Measurements from ENCODE around the gene KLHL1. TPM values are rescaled to one million over a fixed set of nuclear protein-coding genes. Genes with fewer than 3 reads are reported as not detected.

KLHL1 gene
- polyA plus RNA-seq, 3 donors: not detected

- no CpG with 5 or more reads among the region's 3 CpGs for WGBS (ENCODE audit: insufficient coverage)
- no peaks in the 10 kb centered on the region for H3K79me2 ChIP-seq (ENCODE audit: insufficient read depth, low read length)
- intact Hi-C loops (cut with micrococcal nuclease): no loop called here
- H3K9me3 Mint-ChIP-seq: peaks cover 0 to 3% (median 0%) of the 10 kb centered on the region in 7 donors
- H3K4me2 ChIP-seq (replicated peaks; ENCODE audit: extremely low read depth, low read length, poor library complexity, severe bottlenecking): no peak overlapping the region
- H2AFZ ChIP-seq (ENCODE audit: insufficient read depth, low read depth, low read length, poor library complexity, severe bottlenecking): no peak overlapping the region
- no peaks in the 10 kb centered on the region for H4K20me1 ChIP-seq (ENCODE audit: insufficient read depth, low read length)
- H3K27ac Mint-ChIP-seq: no peak overlapping the region
- H3K27me3 Mint-ChIP-seq (ENCODE audit: low read depth in 3 of 3): no peaks in the 10 kb centered on the region
- TF ChIP-seq CTCF (IDR thresholded peaks at IDR 0.05): no peak
- no peak overlapping the region for H3K9ac ChIP-seq (ENCODE audit: insufficient read depth, low read length, poor library complexity, severe bottlenecking)
- no peak overlapping the region for H3K27ac ChIP-seq (ENCODE audit: low read depth in 1 of 2, low read length in 2 of 2)
- H3K27me3 ChIP-seq (ENCODE audit: control insufficient read depth in 2 of 2, insufficient read depth in 2 of 2, low read length in 2 of 2): no peaks in the 10 kb centered on the region
- H3K4me3 Mint-ChIP-seq: no peak overlapping the region
- H3K4me1 Mint-ChIP-seq: no peaks in the 10 kb centered on the region
- no peaks in the 10 kb centered on the region for H3K36me3 ChIP-seq (replicated peaks in 1 of 2; ENCODE audit: control insufficient read depth in 1 of 2, insufficient read depth in 2 of 2, low read length in 2 of 2)
- peaks cover 0 to 5% of the 10 kb centered on the region in 2 donors for H3K9me3 ChIP-seq (replicated peaks in 1 of 2; ENCODE audit: control insufficient read depth in 1 of 2, insufficient read depth in 1 of 2, low read length in 2 of 2)
- no peaks in the 10 kb centered on the region for H3K36me3 Mint-ChIP-seq
- H3K4me3 ChIP-seq (replicated peaks in 1 of 3; ENCODE audit: low read depth in 2 of 3, low read length in 3 of 3): no peak overlapping the region
- DNase-seq: no peak
- H3K4me1 ChIP-seq (ENCODE audit: control insufficient read depth in 1 of 2, insufficient read depth in 2 of 2, low read length in 2 of 2): no peaks in the 10 kb centered on the region
Measured at GRCh38 chr13:69948016-69948415, 160.2 kb downstream of the KLHL1 start.

- no peak overlapping the region for H3K4me3 ChIP-seq (replicated peaks in 1 of 3; ENCODE audit: low read depth in 2 of 3, low read length in 3 of 3)
- intact Hi-C loops (cut with micrococcal nuclease): no loop called here
- H3K79me2 ChIP-seq (ENCODE audit: insufficient read depth, low read length): no peaks in the 10 kb centered on the region
- Mint-ChIP-seq H3K36me3 (no peaks in the 10 kb centered on the region), H3K4me1 (no peaks in the 10 kb centered on the region), H3K9me3 (peaks cover 0 to 3% (median 0%) of the 10 kb centered on the region in 7 donors), H3K27me3 (ENCODE audit: low read depth in 3 of 3) (no peaks in the 10 kb centered on the region), H3K27ac (no peak overlapping the region), H3K4me3 (no peak overlapping the region)
- H2AFZ ChIP-seq (ENCODE audit: insufficient read depth, low read depth, low read length, poor library complexity, severe bottlenecking): no peak overlapping the region
- H3K9me3 ChIP-seq (replicated peaks in 1 of 2; ENCODE audit: control insufficient read depth in 1 of 2, insufficient read depth in 1 of 2, low read length in 2 of 2): peaks cover 0 to 5% of the 10 kb centered on the region in 2 donors
- H3K4me1 ChIP-seq (ENCODE audit: control insufficient read depth in 1 of 2, insufficient read depth in 2 of 2, low read length in 2 of 2): no peaks in the 10 kb centered on the region
- H3K27me3 ChIP-seq (ENCODE audit: control insufficient read depth in 2 of 2, insufficient read depth in 2 of 2, low read length in 2 of 2): no peaks in the 10 kb centered on the region
- no peak for DNase-seq
- WGBS (ENCODE audit: insufficient coverage): no CpG with 5 or more reads among the region's 2 CpGs
- H3K36me3 ChIP-seq (replicated peaks in 1 of 2; ENCODE audit: control insufficient read depth in 1 of 2, insufficient read depth in 2 of 2, low read length in 2 of 2): no peaks in the 10 kb centered on the region
- no peak overlapping the region for H3K4me2 ChIP-seq (replicated peaks; ENCODE audit: extremely low read depth, low read length, poor library complexity, severe bottlenecking)
- no peaks in the 10 kb centered on the region for H4K20me1 ChIP-seq (ENCODE audit: insufficient read depth, low read length)
- TF ChIP-seq CTCF (IDR thresholded peaks at IDR 0.05): no peak
- no peak overlapping the region for H3K9ac ChIP-seq (ENCODE audit: insufficient read depth, low read length, poor library complexity, severe bottlenecking)
- H3K27ac ChIP-seq (ENCODE audit: low read depth in 1 of 2, low read length in 2 of 2): no peak overlapping the region
Measured at GRCh38 chr13:69947582-69947981, 160.7 kb downstream of the KLHL1 start.
